ENCODE results near the gene TPD52L2.

DNA sequence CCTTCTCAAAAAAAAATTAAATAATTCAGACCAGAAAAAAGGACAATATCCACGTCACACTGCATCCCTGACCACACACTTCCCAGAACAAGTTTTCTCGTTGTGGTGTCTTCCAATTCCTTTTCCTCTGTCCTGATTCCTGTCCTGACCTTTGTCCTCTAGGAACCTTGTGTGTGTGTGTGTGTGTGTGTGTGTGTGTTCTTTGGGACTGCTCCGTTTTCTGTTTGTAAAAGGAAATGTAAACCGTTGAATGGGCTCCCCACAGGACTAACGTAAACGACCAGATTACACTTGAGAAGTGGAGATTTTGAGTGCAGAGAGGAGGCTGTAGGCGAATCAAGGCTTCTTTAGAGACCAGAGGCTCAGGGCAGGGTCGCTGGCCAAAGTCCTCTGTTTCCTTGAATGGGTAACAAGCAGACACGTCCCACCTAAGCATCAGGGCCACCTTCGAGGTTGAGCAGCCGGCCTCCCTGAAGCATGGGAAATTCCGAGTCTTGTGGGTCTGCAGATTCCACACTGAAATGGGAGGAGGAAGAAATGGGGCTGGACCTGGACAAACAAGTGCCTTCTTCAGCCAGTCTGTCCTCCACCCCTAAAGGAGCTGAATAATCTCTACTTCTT is 41.3 kb upstream of the TPD52L2 start:
- TF ChIP-seq, protein P1, sequence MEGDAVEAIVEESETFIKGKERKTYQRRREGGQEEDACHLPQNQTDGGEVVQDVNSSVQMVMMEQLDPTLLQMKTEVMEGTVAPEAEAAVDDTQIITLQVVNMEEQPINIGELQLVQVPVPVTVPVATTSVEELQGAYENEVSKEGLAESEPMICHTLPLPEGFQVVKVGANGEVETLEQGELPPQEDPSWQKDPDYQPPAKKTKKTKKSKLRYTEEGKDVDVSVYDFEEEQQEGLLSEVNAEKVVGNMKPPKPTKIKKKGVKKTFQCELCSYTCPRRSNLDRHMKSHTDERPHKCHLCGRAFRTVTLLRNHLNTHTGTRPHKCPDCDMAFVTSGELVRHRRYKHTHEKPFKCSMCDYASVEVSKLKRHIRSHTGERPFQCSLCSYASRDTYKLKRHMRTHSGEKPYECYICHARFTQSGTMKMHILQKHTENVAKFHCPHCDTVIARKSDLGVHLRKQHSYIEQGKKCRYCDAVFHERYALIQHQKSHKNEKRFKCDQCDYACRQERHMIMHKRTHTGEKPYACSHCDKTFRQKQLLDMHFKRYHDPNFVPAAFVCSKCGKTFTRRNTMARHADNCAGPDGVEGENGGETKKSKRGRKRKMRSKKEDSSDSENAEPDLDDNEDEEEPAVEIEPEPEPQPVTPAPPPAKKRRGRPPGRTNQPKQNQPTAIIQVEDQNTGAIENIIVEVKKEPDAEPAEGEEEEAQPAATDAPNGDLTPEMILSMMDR (IDR thresholded peaks at IDR 0.05): no peak
- TF ChIP-seq ZFX (IDR thresholded peaks at IDR 0.05; ENCODE audit: borderline replicate concordance): no peak
